GM23248 (cell line): ENCODE data around the gene SNX15.

Experiments
- EZH2 ChIP-seq: fragments of 200-600 bp; sonication (generic); IDR thresholded peaks from 2 replicates; pipeline ENCODE4 v1.6.1; 2018; ENCODE audit warnings: antibody characterized with exemption, mild to moderate bottlenecking; ENCODE audit not compliant: insufficient read depth, poor library complexity, severe bottlenecking
- EZH2phosphoT487 ChIP-seq: fragments of 200-600 bp; sonication (generic); IDR thresholded peaks from 2 replicates; pipeline ENCODE4 v1.6.1; 2018; ENCODE audit warnings: antibody characterized with exemption, moderate library complexity, mild to moderate bottlenecking, low read depth; ENCODE audit not compliant: insufficient read depth

DNA sequence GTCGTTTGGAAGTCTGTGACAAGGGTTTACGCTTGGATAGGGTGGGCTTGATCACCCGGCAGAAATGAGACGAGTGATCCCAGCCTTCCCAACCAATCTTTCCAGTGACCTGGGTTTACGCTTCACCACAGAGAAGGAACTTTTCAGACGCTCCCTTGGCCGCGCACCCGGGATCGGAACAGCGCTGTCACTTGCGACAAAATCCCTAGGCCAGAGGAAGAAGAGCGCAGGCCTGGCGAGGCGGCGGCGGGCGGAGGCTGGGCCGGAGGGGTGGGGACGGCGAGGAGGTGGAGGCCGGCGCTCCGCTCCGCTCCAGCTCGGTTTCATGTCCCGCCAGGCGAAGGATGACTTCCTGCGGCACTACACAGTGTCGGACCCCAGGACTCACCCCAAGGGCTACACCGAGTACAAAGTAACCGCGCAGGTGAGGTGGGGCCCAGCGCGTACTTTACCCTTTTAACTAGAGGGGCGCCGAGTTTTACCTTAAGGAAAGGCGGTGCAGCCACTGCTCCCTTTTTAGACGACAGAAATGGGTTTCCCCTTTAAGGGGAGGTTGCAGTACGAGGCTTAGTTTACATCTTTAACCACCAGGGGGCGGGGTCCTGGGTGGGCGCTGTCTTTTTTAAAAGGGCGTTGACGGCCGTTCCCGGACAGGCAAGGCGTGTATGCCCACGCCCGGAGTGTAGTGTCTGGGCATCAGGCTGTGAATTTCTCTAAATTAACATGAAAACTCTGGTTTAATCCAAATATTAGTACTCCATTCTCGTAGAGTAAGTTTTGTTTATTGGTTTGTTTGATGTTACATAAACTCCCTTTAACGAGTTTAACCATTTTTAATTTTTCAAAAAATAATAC, at the start of gene SNX15:
- TF ChIP-seq EZH2 (no peak), EZH2phosphoT487 (no peak)
